GM12801 (cell line): Measurements from ENCODE around the gene LHX3.

Experiments
- CTCF ChIP-seq: IDR thresholded peaks from one replicate; pipeline ENCODE4 v1.5.1; 2011; ENCODE audit warnings: control low read depth; ENCODE audit not compliant: insufficient read length; ENCODE audit errors: extremely low read depth

LHX3 gene

GRCh38 chr9:136249877-136250559, 45.1 kb upstream of the LHX3 start:
- TF ChIP-seq CTCF = no peak

- TF ChIP-seq CTCF = no peak
These were observed 44.3 kb upstream of the LHX3 start for GRCh38 chr9:136248951-136249876.

GRCh38 chr9:136247947-136248637, 43.2 kb upstream of the LHX3 start:
- no peak for TF ChIP-seq CTCF

GRCh38 chr9:136247551-136247916, 42.6 kb upstream of the LHX3 start:
- TF ChIP-seq CTCF = no peak

- TF ChIP-seq CTCF = no peak
These were observed 42.1 kb upstream of the LHX3 start for GRCh38 chr9:136246849-136247550.

- no peak for TF ChIP-seq CTCF
These were observed 40.6 kb upstream of the LHX3 start, which contains the start of gene QSOX2 for GRCh38 chr9:136245219-136246150. Gene QSOX2 (minus strand): TSS chr9:136245812. CDS start chr9:136245803, 9 bp downstream.
